ENCODE measurements around the gene SFMBT2. TPM values are rescaled to one million over a fixed set of nuclear protein-coding genes. Genes with fewer than 3 reads are reported as not detected.
"Not testable (repeated sequence)": the region's sequence is repeated elsewhere in the genome, so short reads cannot be mapped to it uniquely, and the experiment has no call there.

SFMBT2 gene
- polyA plus RNA-seq, 4 donors, result 0.45 to 2.5 (median 1.3) TPM

DNA sequence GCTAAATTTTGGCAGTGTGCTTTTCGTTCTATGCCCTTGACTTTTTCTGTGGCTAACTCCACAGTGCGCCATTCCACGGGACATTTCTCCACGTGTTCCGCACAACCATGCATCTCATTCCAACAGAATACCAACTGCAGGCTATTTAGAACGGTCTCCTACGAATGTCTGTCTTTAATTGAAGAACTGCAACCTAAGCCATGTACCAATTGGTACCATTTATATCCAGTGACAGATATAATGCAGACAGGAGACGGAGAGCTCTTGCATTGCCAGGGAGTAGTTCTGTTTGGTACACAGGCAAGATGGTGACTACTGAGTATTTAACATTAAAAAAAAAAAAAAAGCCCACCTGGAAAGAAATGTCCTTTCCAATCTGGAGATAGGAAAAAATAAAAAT lies 9.1 kb downstream of the SFMBT2 start:
- 93 to 94% (median 93%) methylated on average over 8 of the region's 8 CpGs for WGBS, 3 donors
- Histone ChIP-seq H3K4me1 (ENCODE audit: control insufficient read depth in 3 of 3, insufficient read depth in 2 of 3, low read depth in 1 of 3, low read length in 2 of 3) (peaks cover 0 to 4% (median 0%) of the 10 kb centered on the region in 3 donors), H3K27ac (ENCODE audit: low read depth in 1 of 3, low read length in 2 of 3) (no peak overlapping the region), H3K27me3 (ENCODE audit: control insufficient read depth in 3 of 3, insufficient read depth in 3 of 3, low read length in 3 of 3) (peaks cover 0 to 3% (median 0%) of the 10 kb centered on the region in 3 donors), H3K36me3 (ENCODE audit: control insufficient read depth in 3 of 3, insufficient read depth in 2 of 3, low read depth in 1 of 3, low read length in 3 of 3) (no peaks in the 10 kb centered on the region), H3K4me3 (ENCODE audit: low read depth in 1 of 3, low read length in 3 of 3) (no peak overlapping the region), H3K9me3 (ENCODE audit: control insufficient read depth in 2 of 2, insufficient read depth in 1 of 2, low read depth in 1 of 2, low read length in 1 of 2) (no peaks in the 10 kb centered on the region)
- FAIRE-seq (no peak), DNase-seq (no peak)

DNA sequence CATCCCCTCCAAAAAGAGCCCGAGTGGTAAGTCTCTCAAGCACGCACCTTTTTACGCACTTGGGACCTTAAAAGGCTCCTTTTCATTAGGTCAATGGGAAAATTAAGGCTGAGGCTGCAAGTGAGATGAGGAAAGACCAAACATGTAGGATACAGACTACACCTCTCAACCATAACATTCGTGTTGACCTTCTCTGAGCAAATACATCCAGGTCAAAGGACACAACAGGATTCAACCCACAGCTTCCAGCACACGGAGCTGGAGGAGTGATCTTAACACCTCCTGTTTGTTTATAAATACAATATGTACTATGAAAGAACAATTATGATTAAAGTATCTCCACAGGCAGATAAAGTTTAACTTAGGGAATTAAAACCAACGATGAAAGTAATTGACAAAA lies 9.7 kb downstream of the SFMBT2 start:
- Histone ChIP-seq H3K27me3 (ENCODE audit: control insufficient read depth in 3 of 3, insufficient read depth in 3 of 3, low read length in 3 of 3) (no peaks in the 10 kb centered on the region), H3K4me1 (ENCODE audit: control insufficient read depth in 3 of 3, insufficient read depth in 2 of 3, low read depth in 1 of 3, low read length in 2 of 3) (peaks cover 0 to 4% (median 0%) of the 10 kb centered on the region in 3 donors), H3K36me3 (ENCODE audit: control insufficient read depth in 3 of 3, insufficient read depth in 2 of 3, low read depth in 1 of 3, low read length in 3 of 3) (no peaks in the 10 kb centered on the region), H3K9me3 (ENCODE audit: control insufficient read depth in 2 of 2, insufficient read depth in 1 of 2, low read depth in 1 of 2, low read length in 1 of 2) (no peaks in the 10 kb centered on the region), H3K27ac (ENCODE audit: low read depth in 1 of 3, low read length in 2 of 3) (no peak overlapping the region), H3K4me3 (ENCODE audit: low read depth in 1 of 3, low read length in 3 of 3) (no peak overlapping the region)
- DNase-seq (no peak), FAIRE-seq (no peak)
- 58 to 82% (median 60%) methylated on average over 6 of the region's 6 CpGs for WGBS, 3 donors

DNA sequence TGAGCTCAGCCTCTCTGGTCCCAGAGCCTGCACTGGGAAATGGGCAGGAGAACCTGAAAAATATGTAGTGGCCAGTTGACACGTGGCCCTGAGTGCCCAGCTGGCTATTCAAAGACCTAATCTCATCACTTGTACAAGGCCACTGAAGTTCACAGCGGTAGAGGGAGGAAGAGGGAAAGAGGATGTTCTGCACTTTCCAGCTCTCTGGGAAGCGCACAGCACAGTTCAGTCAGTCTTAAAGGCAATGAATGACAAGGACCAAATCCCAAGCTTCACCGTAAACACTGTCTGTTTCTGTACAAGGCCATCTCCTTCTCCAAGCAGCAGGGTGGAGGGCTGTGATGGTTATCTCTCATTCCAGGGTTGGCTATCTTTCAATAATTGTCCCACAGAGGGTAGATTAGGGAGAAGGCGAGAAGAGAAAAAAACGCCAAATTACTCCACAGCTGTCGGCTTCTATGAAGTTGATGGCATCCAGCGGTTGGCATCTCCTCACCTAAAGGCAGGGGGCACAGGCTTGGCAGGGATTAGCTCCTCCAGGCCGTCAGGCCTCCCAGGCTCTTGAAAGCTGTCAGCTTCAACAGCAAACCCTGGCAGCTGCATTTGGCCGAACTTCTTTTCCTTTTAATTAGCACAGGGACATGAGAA lies 10.6 kb downstream of the SFMBT2 start:
- H3K27me3 ChIP-seq (ENCODE audit: control insufficient read depth in 3 of 3, insufficient read depth in 3 of 3, low read length in 3 of 3), result no peaks in the 10 kb centered on the region
- no peaks in the 10 kb centered on the region for H3K9me3 ChIP-seq (ENCODE audit: control insufficient read depth in 2 of 2, insufficient read depth in 1 of 2, low read depth in 1 of 2, low read length in 1 of 2)
- DNase-seq, result no peak
- no peaks in the 10 kb centered on the region for H3K36me3 ChIP-seq (ENCODE audit: control insufficient read depth in 3 of 3, insufficient read depth in 2 of 3, low read depth in 1 of 3, low read length in 3 of 3)
- H3K4me3 ChIP-seq (ENCODE audit: low read depth in 1 of 3, low read length in 3 of 3), result no peak overlapping the region
- H3K27ac ChIP-seq (ENCODE audit: low read depth in 1 of 3, low read length in 2 of 3), result peak overlapping the region in 1 of 3 donors; percentile 2
- no peak for FAIRE-seq
- peaks cover 0 to 4% (median 0%) of the 10 kb centered on the region in 3 donors for H3K4me1 ChIP-seq (ENCODE audit: control insufficient read depth in 3 of 3, insufficient read depth in 2 of 3, low read depth in 1 of 3, low read length in 2 of 3)
- WGBS, 3 donors, result 72 to 81% (median 75%) methylated on average over 10 of the region's 10 CpGs

DNA sequence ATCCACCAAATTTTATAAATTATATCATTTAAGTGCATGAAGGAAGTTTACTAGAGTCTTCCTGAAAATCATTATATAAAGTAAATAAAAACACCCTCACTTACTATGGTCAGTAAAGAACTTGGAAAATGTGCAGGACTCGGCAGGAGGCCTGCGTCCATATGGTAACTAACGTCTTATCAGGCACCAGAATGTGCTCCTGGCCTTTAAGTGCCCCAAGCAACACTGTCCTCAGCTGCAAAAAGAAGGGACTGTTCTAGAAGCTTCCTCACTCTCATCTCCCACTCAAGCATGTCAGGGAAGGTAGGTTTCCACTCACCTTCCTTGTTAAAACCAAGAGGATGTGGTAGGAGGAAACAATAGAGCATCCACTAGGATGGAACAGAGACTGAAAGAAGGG lies 11.3 kb downstream of the SFMBT2 start:
- no peak for DNase-seq
- Histone ChIP-seq H3K4me1 (ENCODE audit: control insufficient read depth in 3 of 3, insufficient read depth in 2 of 3, low read depth in 1 of 3, low read length in 2 of 3) (peaks cover 0 to 4% (median 0%) of the 10 kb centered on the region in 3 donors), H3K36me3 (ENCODE audit: control insufficient read depth in 3 of 3, insufficient read depth in 2 of 3, low read depth in 1 of 3, low read length in 3 of 3) (no peaks in the 10 kb centered on the region), H3K4me3 (ENCODE audit: low read depth in 1 of 3, low read length in 3 of 3) (no peak overlapping the region), H3K27me3 (ENCODE audit: control insufficient read depth in 3 of 3, insufficient read depth in 3 of 3, low read length in 3 of 3) (no peaks in the 10 kb centered on the region), H3K9me3 (ENCODE audit: control insufficient read depth in 2 of 2, insufficient read depth in 1 of 2, low read depth in 1 of 2, low read length in 1 of 2) (no peaks in the 10 kb centered on the region), H3K27ac (ENCODE audit: low read depth in 1 of 3, low read length in 2 of 3) (no peak overlapping the region)
- 81 to 85% (median 85%) methylated on average over 3 of the region's 3 CpGs for WGBS, 3 donors
- FAIRE-seq, result no peak

DNA sequence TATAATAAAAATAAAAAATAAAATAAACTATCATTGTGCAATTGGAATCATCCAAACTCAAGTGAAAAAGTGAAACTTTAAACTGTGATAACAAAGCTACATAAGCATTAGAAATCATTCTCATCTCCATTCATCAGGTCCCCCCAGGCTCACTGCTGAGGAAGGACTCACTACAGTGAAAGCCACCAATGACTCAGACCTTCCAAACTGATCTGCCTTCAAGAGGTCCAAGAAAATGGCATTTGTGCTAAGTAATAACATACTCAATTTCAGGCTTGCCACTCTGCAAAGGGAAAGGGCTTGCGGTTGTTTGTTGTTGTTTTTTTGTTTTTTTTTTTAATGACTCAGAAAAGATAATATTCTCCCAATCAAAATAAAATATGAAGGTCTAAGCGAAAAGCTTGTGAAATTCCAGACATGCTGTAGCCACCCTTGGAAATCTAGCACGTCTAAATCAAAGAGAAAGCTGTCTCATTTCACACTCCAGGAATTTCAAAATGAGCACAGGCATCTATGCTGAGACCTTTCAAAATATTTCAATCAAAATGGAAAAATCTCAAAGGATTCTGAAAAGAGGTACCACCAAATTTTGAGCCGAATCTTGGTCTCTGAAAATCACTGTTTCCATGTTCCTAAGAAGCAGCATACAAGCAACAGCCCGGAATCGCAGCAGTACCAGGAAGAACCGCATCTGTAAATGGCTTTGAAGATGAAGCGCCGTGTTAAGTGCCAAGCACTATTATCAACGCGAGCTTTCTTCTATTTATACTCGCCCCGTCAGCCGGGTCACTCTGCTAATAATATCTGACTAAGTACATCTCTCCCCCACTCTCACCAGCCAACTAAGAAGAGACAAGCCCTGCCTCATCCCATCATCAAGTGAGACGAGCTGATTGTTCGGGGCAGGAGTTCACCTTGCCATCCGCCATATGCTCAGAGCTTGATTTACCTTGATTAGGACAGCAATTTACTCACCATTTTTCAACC lies 13.5 kb downstream of the SFMBT2 start:
- no peak for FAIRE-seq
- WGBS, 3 donors, result 82 to 87% (median 85%) methylated on average over 17 of the region's 17 CpGs
- no peaks in the 10 kb centered on the region for H3K27me3 ChIP-seq (ENCODE audit: control insufficient read depth in 3 of 3, insufficient read depth in 3 of 3, low read length in 3 of 3)
- no peak overlapping the region for H3K27ac ChIP-seq (ENCODE audit: low read depth in 1 of 3, low read length in 2 of 3)
- H3K9me3 ChIP-seq (ENCODE audit: control insufficient read depth in 2 of 2, insufficient read depth in 1 of 2, low read depth in 1 of 2, low read length in 1 of 2), result no peaks in the 10 kb centered on the region
- no peak for DNase-seq
- no peaks in the 10 kb centered on the region for H3K36me3 ChIP-seq (ENCODE audit: control insufficient read depth in 3 of 3, insufficient read depth in 2 of 3, low read depth in 1 of 3, low read length in 3 of 3)
- peaks cover 0 to 4% (median 0%) of the 10 kb centered on the region in 3 donors for H3K4me1 ChIP-seq (ENCODE audit: control insufficient read depth in 3 of 3, insufficient read depth in 2 of 3, low read depth in 1 of 3, low read length in 2 of 3)
- no peak overlapping the region for H3K4me3 ChIP-seq (ENCODE audit: low read depth in 1 of 3, low read length in 3 of 3)

DNA sequence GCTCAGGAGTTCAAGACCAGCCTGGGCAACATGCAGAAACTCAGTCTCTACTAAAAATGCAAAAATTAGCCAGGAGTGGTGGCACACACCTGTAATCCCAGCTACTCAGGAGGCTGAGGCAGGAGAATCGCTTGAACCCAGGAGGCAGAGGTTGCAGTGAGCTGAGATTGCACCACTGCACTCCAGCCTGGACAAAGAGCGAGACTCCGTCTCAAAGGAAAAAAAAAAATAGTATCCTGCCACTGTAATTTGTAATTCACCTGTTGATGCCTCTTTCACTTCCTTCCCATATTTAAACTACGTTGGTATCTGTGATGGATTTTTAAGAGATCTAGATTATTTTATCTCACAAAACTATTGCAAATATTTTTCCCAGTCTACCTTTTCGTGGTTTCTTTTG lies 18.5 kb downstream of the SFMBT2 start:
- not testable (repeated sequence) for H3K4me3 ChIP-seq (ENCODE audit: low read depth in 1 of 3, low read length in 3 of 3); DNase-seq; FAIRE-seq; H3K9me3 ChIP-seq (ENCODE audit: control insufficient read depth in 2 of 2, insufficient read depth in 1 of 2, low read depth in 1 of 2, low read length in 1 of 2); H3K27me3 ChIP-seq (ENCODE audit: control insufficient read depth in 3 of 3, insufficient read depth in 3 of 3, low read length in 3 of 3); H3K4me1 ChIP-seq (ENCODE audit: control insufficient read depth in 3 of 3, insufficient read depth in 2 of 3, low read depth in 1 of 3, low read length in 2 of 3); H3K27ac ChIP-seq (ENCODE audit: low read depth in 1 of 3, low read length in 2 of 3); H3K36me3 ChIP-seq (ENCODE audit: control insufficient read depth in 3 of 3, insufficient read depth in 2 of 3, low read depth in 1 of 3, low read length in 3 of 3)
- 78 to 85% (median 83%) methylated on average over 5 of the region's 5 CpGs for WGBS, 3 donors

DNA sequence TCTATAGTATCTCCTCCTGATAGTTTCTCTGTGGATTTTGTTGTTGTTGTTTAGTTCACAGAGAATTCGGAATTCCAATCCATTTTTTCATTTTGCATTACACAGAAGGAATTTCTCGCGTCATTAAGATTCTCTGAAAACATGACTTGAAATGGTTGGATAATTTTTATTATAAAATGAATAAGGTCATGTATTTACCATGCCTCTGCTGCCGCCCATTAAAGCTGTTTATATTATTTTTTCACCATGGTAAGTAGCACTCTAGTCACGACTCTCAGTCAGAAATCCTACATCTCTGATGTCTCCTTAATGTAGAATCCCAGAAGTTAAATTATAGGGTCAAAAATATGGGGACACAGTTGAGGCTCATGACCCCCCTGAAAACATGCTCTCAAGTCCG lies 19.1 kb downstream of the SFMBT2 start:
- H3K4me3 ChIP-seq (ENCODE audit: low read depth in 1 of 3, low read length in 3 of 3), result no peak overlapping the region
- H3K36me3 ChIP-seq (ENCODE audit: control insufficient read depth in 3 of 3, insufficient read depth in 2 of 3, low read depth in 1 of 3, low read length in 3 of 3), result no peaks in the 10 kb centered on the region
- no peak overlapping the region for H3K27ac ChIP-seq (ENCODE audit: low read depth in 1 of 3, low read length in 2 of 3)
- H3K4me1 ChIP-seq (ENCODE audit: control insufficient read depth in 3 of 3, insufficient read depth in 2 of 3, low read depth in 1 of 3, low read length in 2 of 3), result no peaks in the 10 kb centered on the region
- FAIRE-seq, result no peak
- no peak for DNase-seq
- no peaks in the 10 kb centered on the region for H3K27me3 ChIP-seq (ENCODE audit: control insufficient read depth in 3 of 3, insufficient read depth in 3 of 3, low read length in 3 of 3)
- no peaks in the 10 kb centered on the region for H3K9me3 ChIP-seq (ENCODE audit: control insufficient read depth in 2 of 2, insufficient read depth in 1 of 2, low read depth in 1 of 2, low read length in 1 of 2)
- WGBS, 3 donors, result 79 to 87% (median 87%) methylated on average over 6 of the region's 6 CpGs

DNA sequence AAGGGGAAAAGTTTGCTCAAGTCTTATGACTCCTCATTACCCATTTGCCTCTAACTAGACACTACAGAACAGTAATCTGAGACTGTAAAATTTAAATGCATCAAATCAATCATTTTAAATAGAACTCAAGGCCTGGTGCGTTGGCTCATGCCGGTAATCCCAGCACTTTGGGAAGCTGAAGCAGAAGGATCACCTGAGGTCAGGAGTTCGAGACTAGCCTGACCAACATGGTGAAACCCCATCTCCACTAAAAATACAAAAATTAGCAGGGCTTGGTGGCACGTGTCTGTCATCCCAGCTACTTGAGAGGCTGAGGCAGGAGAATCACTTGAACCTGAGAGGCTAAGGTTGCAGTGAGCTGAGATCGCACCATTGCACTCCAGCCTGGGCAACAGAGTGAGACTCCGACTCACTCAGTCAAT lies 20.1 kb downstream of the SFMBT2 start:
- WGBS, 3 donors, result 84 to 92% (median 86%) methylated on average over 6 of the region's 6 CpGs
- H3K4me1 ChIP-seq (ENCODE audit: control insufficient read depth in 3 of 3, insufficient read depth in 2 of 3, low read depth in 1 of 3, low read length in 2 of 3); FAIRE-seq; H3K27ac ChIP-seq (ENCODE audit: low read depth in 1 of 3, low read length in 2 of 3); DNase-seq; H3K27me3 ChIP-seq (ENCODE audit: control insufficient read depth in 3 of 3, insufficient read depth in 3 of 3, low read length in 3 of 3); H3K36me3 ChIP-seq (ENCODE audit: control insufficient read depth in 3 of 3, insufficient read depth in 2 of 3, low read depth in 1 of 3, low read length in 3 of 3); H3K4me3 ChIP-seq (ENCODE audit: low read depth in 1 of 3, low read length in 3 of 3); H3K9me3 ChIP-seq (ENCODE audit: control insufficient read depth in 2 of 2, insufficient read depth in 1 of 2, low read depth in 1 of 2, low read length in 1 of 2): not testable (repeated sequence)

Measured in small intestine (tissue), 7 donors.